OCI-LY7 (cell line): ENCODE measurements around the gene MORF4L1. TPM values are rescaled to one million over a fixed set of nuclear protein-coding genes. Genes with fewer than 3 reads are reported as not detected.
A peak's percentile ranks its signal among the peaks of the same experiment; 100 is the strongest.

Experiments used
- BruUV-seq: library from RNA; stranded (reverse); fragments of 400-500 nt; replicated peaks from 2 replicates; lab custom pipeline; 2021; lab: Mats Ljungman, UMichigan
- CTCF ChIA-PET: fragments of 300-600 bp; sonication (Branson Sonifier 250); formaldehyde crosslinking; loops from one replicate; lab custom pipeline; 2022; ENCODE audit warnings: antibody characterized with exemption; ENCODE audit not compliant: unreplicated experiment; lab: Charles Lee
- POLR2A ChIA-PET: fragments of 300-600 bp; sonication (Branson Sonifier 250); formaldehyde crosslinking; loops from one replicate; lab custom pipeline; 2022; ENCODE audit warnings: antibody characterized with exemption; lab: Charles Lee
- DNase-seq: peaks from one replicate; pipeline ENCODE4 v3.0.0-alpha.2; 2015; ENCODE audit warnings: low spot score
- H2AFZ ChIP-seq: fragments of 200-600 bp; sonication (generic), shearing (Covaris generic); 2 replicates; pipeline ENCODE4 v1.6.1; 2014; ENCODE audit warnings: mild to moderate bottlenecking, antibody characterized with exemption, low read length, moderate library complexity
- H3K27ac ChIP-seq: fragments of 200-600 bp; sonication (generic); 2 replicates; pipeline ENCODE4 v1.5.1; 2014; ENCODE audit warnings: mixed run types, low read depth, mild to moderate bottlenecking, moderate library complexity, low read length, inconsistent platforms; ENCODE audit not compliant: poor library complexity, severe bottlenecking
- H3K36me3 ChIP-seq: fragments of 200-600 bp; sonication (generic); 2 replicates; pipeline ENCODE4 v1.6.1; 2014; ENCODE audit warnings: mild to moderate bottlenecking, antibody characterized with exemption, low read length, moderate library complexity, mixed read lengths; ENCODE audit not compliant: insufficient read depth
- H3K4me1 ChIP-seq: fragments of 200-600 bp; sonication (generic); 2 replicates; pipeline ENCODE4 v1.5.1; 2014; ENCODE audit warnings: mild to moderate bottlenecking, low read length; ENCODE audit not compliant: insufficient read depth, poor library complexity, severe bottlenecking
- H3K4me2 ChIP-seq: fragments of 200-600 bp; sonication (generic); 2 replicates; pipeline ENCODE4 v1.6.1; 2014; ENCODE audit warnings: mild to moderate bottlenecking, low read length
- H3K4me3 ChIP-seq: fragments of 200-600 bp; sonication (generic); 2 replicates; pipeline ENCODE4 v1.5.1; 2014; ENCODE audit warnings: mild to moderate bottlenecking, low read depth, low read length; ENCODE audit not compliant: poor library complexity, severe bottlenecking
- H3K79me2 ChIP-seq: fragments of 200-600 bp; sonication (generic); 2 replicates; pipeline ENCODE4 v1.6.1; 2016; ENCODE audit warnings: low read depth, mild to moderate bottlenecking, low read length, moderate library complexity, mixed read lengths; ENCODE audit not compliant: insufficient read depth
- H3K9me2 ChIP-seq: fragments of 200-600 bp; sonication (generic); 2 replicates; pipeline ENCODE4 v1.6.1; 2016; ENCODE audit warnings: mild to moderate bottlenecking, low read length, mixed read lengths; ENCODE audit not compliant: insufficient read depth
- H3K9me3 ChIP-seq: fragments of 200-600 bp; sonication (generic); 2 replicates; pipeline ENCODE4 v1.6.1; 2014; ENCODE audit warnings: mild to moderate bottlenecking, mixed run types, low read length, mixed read lengths
- H4K20me1 ChIP-seq: fragments of 200-600 bp; sonication (generic); 2 replicates; pipeline ENCODE4 v1.6.1; 2014; ENCODE audit warnings: mild to moderate bottlenecking, antibody characterized with exemption, low read length, moderate library complexity, mixed read lengths; ENCODE audit not compliant: insufficient read depth
- EZH2phosphoT487 ChIP-seq: fragments of 200-600 bp; sonication (generic); IDR thresholded peaks from 2 replicates; pipeline ENCODE4 v1.6.1; 2018; ENCODE audit warnings: low read depth, borderline replicate concordance, mild to moderate bottlenecking, mixed run types, antibody characterized with exemption, low read length, moderate library complexity, mixed read lengths
- intact Hi-C: fragments of 100-400 bp; cut with micrococcal nuclease; formaldehyde crosslinking; loops from one replicate; pipeline ENCODE4 v1.10.0; 2022; ENCODE audit not compliant: unreplicated experiment
- total RNA-seq, 2 experiments: library from RNA; depleted of rRNA in 1 of 2; stranded (reverse); fragments of >200 nt in 1 of 2; shearing (Covaris generic) in 1 of 2; gene quantifications; 2 replicates each; pipeline ENCODE4 v1.2.3, GENCODE V29; 2014 to 2022
- TF ChIP-seq, protein P1 (sequence below): fragments of 200-600 bp; sonication (generic); conservative IDR thresholded peaks from 2 replicates; pipeline ENCODE4 v1.5.1; 2014; ENCODE audit warnings: mild to moderate bottlenecking, antibody characterized with exemption, low read length, moderate library complexity, mixed read lengths

The MORF4L1 gene
- total RNA-seq, 2 experiments from 2014 or later: 152 to 286 TPM

DNA sequence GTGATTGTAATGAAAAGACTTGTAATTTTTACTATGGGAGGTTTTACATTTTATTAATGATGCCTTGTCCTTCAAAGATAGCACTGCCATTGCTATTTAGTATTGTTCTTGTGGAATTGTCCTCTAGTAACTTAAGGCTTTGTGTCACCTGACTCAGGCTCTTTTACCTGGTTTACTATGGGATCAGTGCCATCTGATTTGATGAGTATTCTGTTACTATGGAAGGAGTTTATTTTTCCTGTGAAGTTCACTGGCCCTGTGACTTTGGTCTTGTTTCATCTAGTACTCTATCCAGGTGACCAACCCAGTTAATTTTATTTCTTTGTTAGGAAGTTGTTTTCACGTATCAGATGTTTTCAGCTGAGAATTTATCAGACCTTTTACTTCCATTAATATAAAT, 9.0 kb downstream of the MORF4L1 start:
- H3K36me3 ChIP-seq: peaks cover 93% of the 10 kb centered on the region
- no peak overlapping the region for H2AFZ ChIP-seq
- no peak overlapping the region for H3K4me3 ChIP-seq
- no peak overlapping the region for H3K27ac ChIP-seq
- no peak overlapping the region for H3K4me2 ChIP-seq
- no peak for DNase-seq
- ChIA-PET CTCF (no interaction called here), POLR2A (interaction anchor here (0.6 to 1.0 kb wide), 2 partner anchors 8 to 152 kb away, joined by 3 to 6 read pairs; no protein-coding TSS in a partner anchor)
- peaks cover 69% of the 10 kb centered on the region for H4K20me1 ChIP-seq
- peaks cover 93% of the 10 kb centered on the region for H3K79me2 ChIP-seq
- H3K9me2 ChIP-seq: no peaks in the 10 kb centered on the region
- TF ChIP-seq EZH2phosphoT487: no peak
- TF ChIP-seq, protein P1, sequence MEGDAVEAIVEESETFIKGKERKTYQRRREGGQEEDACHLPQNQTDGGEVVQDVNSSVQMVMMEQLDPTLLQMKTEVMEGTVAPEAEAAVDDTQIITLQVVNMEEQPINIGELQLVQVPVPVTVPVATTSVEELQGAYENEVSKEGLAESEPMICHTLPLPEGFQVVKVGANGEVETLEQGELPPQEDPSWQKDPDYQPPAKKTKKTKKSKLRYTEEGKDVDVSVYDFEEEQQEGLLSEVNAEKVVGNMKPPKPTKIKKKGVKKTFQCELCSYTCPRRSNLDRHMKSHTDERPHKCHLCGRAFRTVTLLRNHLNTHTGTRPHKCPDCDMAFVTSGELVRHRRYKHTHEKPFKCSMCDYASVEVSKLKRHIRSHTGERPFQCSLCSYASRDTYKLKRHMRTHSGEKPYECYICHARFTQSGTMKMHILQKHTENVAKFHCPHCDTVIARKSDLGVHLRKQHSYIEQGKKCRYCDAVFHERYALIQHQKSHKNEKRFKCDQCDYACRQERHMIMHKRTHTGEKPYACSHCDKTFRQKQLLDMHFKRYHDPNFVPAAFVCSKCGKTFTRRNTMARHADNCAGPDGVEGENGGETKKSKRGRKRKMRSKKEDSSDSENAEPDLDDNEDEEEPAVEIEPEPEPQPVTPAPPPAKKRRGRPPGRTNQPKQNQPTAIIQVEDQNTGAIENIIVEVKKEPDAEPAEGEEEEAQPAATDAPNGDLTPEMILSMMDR: no peak
- BruUV-seq: no TSS peak
- peaks cover 31% of the 10 kb centered on the region for H3K4me1 ChIP-seq
- intact Hi-C loops: no loop called here
- no peaks in the 10 kb centered on the region for H3K9me3 ChIP-seq

DNA sequence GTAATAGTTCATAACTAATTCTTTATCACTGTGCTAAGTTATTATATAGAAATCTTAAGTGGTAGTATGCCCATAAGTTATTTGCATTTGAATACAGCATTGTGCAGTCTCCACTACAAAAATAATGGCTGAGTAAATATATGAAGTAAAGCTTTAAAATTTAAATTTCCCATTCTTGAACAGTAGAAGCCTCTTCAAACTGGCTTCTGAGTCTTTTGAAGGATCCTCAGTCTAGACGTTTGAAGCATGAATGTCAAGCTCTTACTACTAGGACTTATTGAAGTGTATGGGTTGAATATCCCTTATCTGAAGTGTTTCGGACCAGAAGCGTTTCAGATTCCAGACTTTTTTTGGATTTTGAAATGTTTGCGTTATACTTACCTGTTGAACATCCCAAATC, 16.3 kb downstream of the MORF4L1 start:
- ChIA-PET CTCF (no interaction called here), POLR2A (interaction anchor here (1.5 kb wide), 1 partner anchor 9 kb away, joined by 4 read pairs; no protein-coding TSS in a partner anchor)
- no peaks in the 10 kb centered on the region for H3K9me2 ChIP-seq
- H4K20me1 ChIP-seq: peaks cover 25% of the 10 kb centered on the region; the same call in 1 of the 2 replicates
- TF ChIP-seq EZH2phosphoT487: no peak
- TF ChIP-seq, protein P1: no peak
- no peaks in the 10 kb centered on the region for H3K4me1 ChIP-seq
- H3K36me3 ChIP-seq: peaks cover 98% of the 10 kb centered on the region
- no peak overlapping the region for H2AFZ ChIP-seq
- intact Hi-C loops: no loop called here
- H3K4me3 ChIP-seq: no peak overlapping the region
- no peak for DNase-seq
- TSS peak; percentile 2 for BruUV-seq
- no peaks in the 10 kb centered on the region for H3K9me3 ChIP-seq
- H3K4me2 ChIP-seq: no peak overlapping the region
- peaks cover 72% of the 10 kb centered on the region for H3K79me2 ChIP-seq
- H3K27ac ChIP-seq: no peak overlapping the region

DNA sequence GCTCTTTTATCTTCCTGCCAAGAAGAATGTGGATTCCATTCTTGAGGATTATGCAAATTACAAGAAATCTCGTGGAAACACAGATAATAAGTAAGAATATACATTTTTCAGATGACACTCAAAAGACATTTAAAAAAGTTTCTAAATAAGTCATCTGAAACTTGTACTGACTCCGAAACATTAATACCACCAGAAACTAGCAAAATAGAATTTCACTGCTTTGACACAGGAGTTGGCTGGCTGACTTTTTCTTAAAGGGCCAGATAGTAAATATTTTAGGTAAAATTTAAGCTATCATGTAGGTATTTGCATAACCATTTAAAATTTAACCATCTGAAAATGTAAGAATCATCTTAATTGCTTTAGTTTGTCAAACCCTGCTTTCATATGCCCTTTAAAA, 20.8 kb downstream of the MORF4L1 start:
- H3K27ac ChIP-seq: no peak overlapping the region
- ChIA-PET POLR2A (interaction anchor here (0.6 to 1.3 kb wide), 3 partner anchors 15 to 576 kb away, joined by 3 to 4 read pairs (median 3); no protein-coding TSS in a partner anchor), CTCF (no interaction called here)
- peaks cover 40% of the 10 kb centered on the region; the same call in 1 of the 2 replicates for H3K79me2 ChIP-seq
- no peak overlapping the region for H2AFZ ChIP-seq
- H3K4me3 ChIP-seq: no peak overlapping the region
- no TSS peak for BruUV-seq
- TF ChIP-seq, protein P1: no peak
- no peak for TF ChIP-seq EZH2phosphoT487
- peaks cover 98% of the 10 kb centered on the region for H3K36me3 ChIP-seq
- H3K9me3 ChIP-seq: no peaks in the 10 kb centered on the region
- DNase-seq: no peak
- no peaks in the 10 kb centered on the region for H3K4me1 ChIP-seq
- H3K4me2 ChIP-seq: no peak overlapping the region
- 0 out of 2 replicates have a peak, but pooled peaks cover 10% of the 10 kb centered on the region for H4K20me1 ChIP-seq
- H3K9me2 ChIP-seq: no peaks in the 10 kb centered on the region
- intact Hi-C loops: no loop called here
